GM20000 (cell line): ENCODE results near the gene TSHZ2.
"Not testable (repeated sequence)": the region's sequence is repeated elsewhere in the genome, so short reads cannot be mapped to it uniquely, and the experiment has no call there.

Source experiments
- DNase-seq: peaks from one replicate; pipeline ENCODE4 v3.0.0; 2012; ENCODE audit warnings: low spot score
- CTCF ChIP-seq: IDR thresholded peaks from 2 replicates; pipeline ENCODE4 v1.5.1; 2012; ENCODE audit warnings: mild to moderate bottlenecking, control low read depth; ENCODE audit errors: extremely low read depth, missing control alignments

Gene TSHZ2

GRCh38 chr20:53428996-53429395 is 456.8 kb downstream of the TSHZ2 start:
- DNase-seq, result no peak
- TF ChIP-seq CTCF, result no peak

- TF ChIP-seq CTCF, result no peak
- DNase-seq, result no peak
Measured at GRCh38 chr20:53434662-53435061, 462.5 kb downstream of the TSHZ2 start.

DNA sequence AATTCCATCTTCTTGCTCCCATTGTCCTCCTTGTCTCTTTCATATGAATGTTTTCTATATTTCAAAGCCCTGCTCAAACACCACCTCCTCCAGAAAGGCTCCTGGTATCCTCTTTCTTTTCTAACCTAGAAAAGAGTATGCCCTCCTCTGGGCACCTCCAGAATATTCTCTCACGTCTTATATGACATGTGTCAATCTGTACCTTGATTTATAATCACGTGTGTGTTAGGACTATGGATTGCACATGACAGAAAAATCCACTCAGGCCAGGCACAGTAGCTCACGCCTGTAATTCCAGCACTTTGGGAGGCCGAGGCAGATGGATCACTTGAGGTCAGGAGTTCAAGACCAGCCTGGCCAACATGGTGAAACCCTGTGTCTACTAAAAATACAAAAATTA is 464.8 kb downstream of the TSHZ2 start:
- not testable (repeated sequence) for DNase-seq

GRCh38 chr20:53438368-53438767 is 466.2 kb downstream of the TSHZ2 start:
- no peak for TF ChIP-seq CTCF
- no peak for DNase-seq

DNA sequence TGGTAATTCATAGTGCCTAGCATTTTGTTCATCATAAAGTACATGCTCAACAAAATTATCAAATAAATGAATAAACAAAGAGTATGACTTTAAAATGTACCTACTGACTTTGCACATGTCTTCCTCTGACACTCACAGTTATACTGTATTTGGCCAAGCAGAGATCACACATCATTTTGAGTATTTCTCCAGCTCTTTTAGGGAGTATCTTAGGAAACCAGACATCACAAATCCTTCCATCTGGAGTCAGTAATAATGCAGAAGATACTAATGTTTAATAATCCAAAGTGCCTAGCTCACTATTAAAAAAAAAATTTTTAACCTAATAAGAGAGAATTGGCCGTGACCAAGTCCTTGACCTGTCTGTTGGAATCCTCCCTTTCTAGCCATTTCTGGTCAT is 466.9 kb downstream of the TSHZ2 start:
- TF ChIP-seq CTCF, result no peak
- no peak for DNase-seq

- no peak for DNase-seq
- TF ChIP-seq CTCF, result no peak
Measured at GRCh38 chr20:53439616-53440015, 467.5 kb downstream of the TSHZ2 start.

DNA sequence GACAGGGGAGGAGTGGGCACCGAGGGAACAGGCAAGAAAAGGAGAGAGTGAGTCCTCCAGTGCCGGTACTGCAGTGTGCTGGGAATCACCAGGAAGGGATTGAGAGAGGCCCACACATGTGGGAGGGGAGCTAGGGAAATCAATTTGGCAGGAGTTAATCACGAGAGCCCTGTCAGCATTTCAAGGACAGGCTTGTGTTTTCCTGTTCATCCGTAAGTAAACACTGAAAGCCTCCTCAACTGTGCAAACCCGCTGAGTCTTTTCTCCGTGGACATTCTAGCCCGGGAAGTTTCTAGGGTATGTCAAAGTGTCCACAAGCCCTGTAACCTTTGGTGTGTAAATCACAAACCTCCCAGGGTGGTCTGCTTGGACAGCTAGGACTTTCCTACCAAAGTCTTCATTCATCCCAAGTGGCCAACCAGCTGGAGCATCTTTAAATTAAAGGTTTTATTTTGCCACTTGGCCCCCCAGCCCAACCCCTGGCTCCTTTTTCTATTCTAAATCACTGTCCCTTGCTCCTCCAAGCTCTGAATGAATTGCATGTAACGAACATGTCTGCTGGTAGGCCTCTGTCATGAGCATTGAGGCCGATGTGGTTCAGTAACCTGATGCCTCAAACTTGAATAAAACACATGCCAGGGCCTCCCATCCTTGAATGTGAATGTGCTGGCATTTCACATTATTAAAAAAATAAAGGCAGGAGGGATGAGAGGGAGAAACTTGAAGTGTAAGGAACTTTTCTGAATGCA is 472.4 kb downstream of the TSHZ2 start:
- TF ChIP-seq CTCF, result no peak
- DNase-seq, result no peak

- no peak for DNase-seq
- TF ChIP-seq CTCF, result no peak
Measured at GRCh38 chr20:53445321-53445731, 473.2 kb downstream of the TSHZ2 start.
